NCI-H187 treated with DMSO at 0.1 percent for 48 hours (cell line): Measurements from ENCODE around the gene TBC1D1.
"Not testable (repeated sequence)": the region's sequence is repeated elsewhere in the genome, so short reads cannot be mapped to it uniquely, and the experiment has no call there.

Experiments used
- DNase-seq: peaks from one replicate; lab custom pipeline; 2025; lab: John Stamatoyannopoulos, UW

TBC1D1 gene

GRCh38 chr4:37889849-37890800 lies 759 bp upstream of the TBC1D1 start:
- no peak for DNase-seq

GRCh38 chr4:37891260-37892159 lies 626 bp downstream of the TBC1D1 start:
- DNase-seq, result no peak

GRCh38 chr4:37892641-37893040 lies 1.8 kb downstream of the TBC1D1 start:
- DNase-seq, result no peak

GRCh38 chr4:37893164-37893563 lies 2.3 kb downstream of the TBC1D1 start:
- no peak for DNase-seq

GRCh38 chr4:37895271-37895670 lies 4.4 kb downstream of the TBC1D1 start:
- DNase-seq, result no peak

GRCh38 chr4:37896206-37896860 lies 5.4 kb downstream of the TBC1D1 start:
- DNase-seq, result no peak

- no peak for DNase-seq
Observed at GRCh38 chr4:37902212-37902611, 11.3 kb downstream of the TBC1D1 start.

GRCh38 chr4:37902738-37903693 lies 12.1 kb downstream of the TBC1D1 start:
- DNase-seq, result no peak

GRCh38 chr4:37903901-37904300 lies 13.0 kb downstream of the TBC1D1 start:
- no peak for DNase-seq

- DNase-seq, result no peak
Observed at GRCh38 chr4:37904824-37905223, 13.9 kb downstream of the TBC1D1 start.

- DNase-seq, result no peak
Observed at GRCh38 chr4:37905533-37906169, 14.8 kb downstream of the TBC1D1 start.

- no peak for DNase-seq
Observed at GRCh38 chr4:37908488-37909331, 17.8 kb downstream of the TBC1D1 start.

GRCh38 chr4:37909332-37910090 lies 18.6 kb downstream of the TBC1D1 start:
- no peak for DNase-seq

- DNase-seq, result no peak
Observed at GRCh38 chr4:37910091-37910486, 19.2 kb downstream of the TBC1D1 start.

GRCh38 chr4:37914539-37914938 lies 23.7 kb downstream of the TBC1D1 start:
- no peak for DNase-seq

GRCh38 chr4:37917388-37917787 lies 26.5 kb downstream of the TBC1D1 start:
- no peak for DNase-seq

- DNase-seq, result no peak
Observed at GRCh38 chr4:37918653-37919052, 27.8 kb downstream of the TBC1D1 start.

- no peak for DNase-seq
Observed at GRCh38 chr4:37922328-37922727, 31.4 kb downstream of the TBC1D1 start.

GRCh38 chr4:37923089-37923488 lies 32.2 kb downstream of the TBC1D1 start:
- DNase-seq, result not testable (repeated sequence)
